HG02885 (cell line): ENCODE data around the gene KRT83.
"Not testable (repeated sequence)": the region's sequence is repeated elsewhere in the genome, so short reads cannot be mapped to it uniquely, and the experiment has no call there.

Experiments
- ATAC-seq: cut with Tn5 transposase; IDR thresholded peaks from one replicate; pipeline ENCODE4 v1.9.1; 2021; ENCODE audit warnings: mild to moderate bottlenecking; ENCODE audit not compliant: unreplicated experiment, poor library complexity

Gene KRT83

DNA sequence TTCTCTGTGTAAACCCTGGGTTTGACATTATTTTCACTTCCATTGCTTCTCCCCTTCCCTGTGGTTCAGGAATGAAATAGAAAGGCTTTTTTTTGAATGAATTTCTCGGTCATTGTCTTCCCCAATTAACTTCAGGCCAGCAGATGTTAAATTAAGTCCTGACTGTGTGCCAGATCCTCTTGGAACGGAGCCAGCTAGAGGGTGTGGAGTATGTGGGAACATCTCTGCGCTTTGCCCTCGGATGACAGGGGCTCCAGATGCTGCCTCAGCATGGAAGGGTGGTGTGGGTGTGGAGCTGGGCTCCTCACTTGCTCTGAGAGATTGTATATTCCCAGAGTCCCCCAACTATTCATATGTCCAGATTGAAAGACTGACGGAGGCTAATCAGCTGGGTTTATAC, 33.0 kb upstream of the KRT83 start:
- ATAC-seq, result no peak

- ATAC-seq, result no peak
These were observed 32.6 kb upstream of the KRT83 start for GRCh38 chr12:52353766-52354165.

DNA sequence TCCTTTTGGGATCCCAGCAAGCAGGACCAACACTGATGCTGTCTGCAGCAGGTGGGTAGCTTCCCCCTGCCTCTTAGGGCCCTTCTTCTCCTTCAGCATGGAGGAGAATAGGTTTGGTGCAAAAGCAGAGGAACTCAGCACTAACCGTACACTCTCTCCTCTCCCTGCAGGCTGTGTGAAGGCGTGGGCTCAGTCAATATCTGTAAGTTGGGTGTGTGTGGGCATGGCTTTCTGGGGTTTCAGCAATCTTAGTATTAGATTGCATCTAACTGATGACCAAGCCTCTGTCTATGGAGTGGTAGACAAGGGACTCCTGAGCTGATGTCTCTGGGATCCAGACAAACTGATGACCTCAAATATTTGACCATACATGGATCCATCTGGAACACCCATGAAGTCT, 31.8 kb upstream of the KRT83 start:
- no peak for ATAC-seq

- no peak for ATAC-seq
These were observed 30.2 kb upstream of the KRT83 start for GRCh38 chr12:52351196-52352059.

- ATAC-seq, result no peak
These were observed 29.6 kb upstream of the KRT83 start for GRCh38 chr12:52350786-52351185.

- ATAC-seq, result no peak
These were observed 28.9 kb upstream of the KRT83 start for GRCh38 chr12:52350021-52350620.

GRCh38 chr12:52349196-52349595, 28.0 kb upstream of the KRT83 start:
- no peak for ATAC-seq

GRCh38 chr12:52347551-52348510, 26.6 kb upstream of the KRT83 start:
- ATAC-seq, result no peak

DNA sequence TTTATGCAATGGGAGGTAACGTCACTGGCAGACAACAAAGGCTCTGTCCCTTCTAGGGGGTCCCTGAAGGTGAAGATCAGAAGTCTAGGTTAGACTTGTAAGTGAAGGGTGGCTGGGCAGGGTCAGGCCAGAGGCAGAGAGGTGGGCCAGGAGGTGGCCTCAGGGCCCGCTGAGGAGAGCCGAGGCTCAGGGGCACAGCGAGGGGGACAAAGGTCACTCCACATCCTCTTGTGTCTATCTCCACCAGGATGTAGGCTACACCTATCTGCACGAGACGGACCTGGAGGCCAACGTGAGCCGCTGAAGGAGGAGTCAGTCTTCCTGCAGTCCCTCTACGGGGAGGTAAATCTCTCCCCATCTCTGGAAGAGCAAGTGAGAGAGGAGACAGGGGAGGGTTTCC, 25.8 kb upstream of the KRT83 start:
- no peak for ATAC-seq

GRCh38 chr12:52346593-52346992, 25.4 kb upstream of the KRT83 start:
- ATAC-seq, result no peak

DNA sequence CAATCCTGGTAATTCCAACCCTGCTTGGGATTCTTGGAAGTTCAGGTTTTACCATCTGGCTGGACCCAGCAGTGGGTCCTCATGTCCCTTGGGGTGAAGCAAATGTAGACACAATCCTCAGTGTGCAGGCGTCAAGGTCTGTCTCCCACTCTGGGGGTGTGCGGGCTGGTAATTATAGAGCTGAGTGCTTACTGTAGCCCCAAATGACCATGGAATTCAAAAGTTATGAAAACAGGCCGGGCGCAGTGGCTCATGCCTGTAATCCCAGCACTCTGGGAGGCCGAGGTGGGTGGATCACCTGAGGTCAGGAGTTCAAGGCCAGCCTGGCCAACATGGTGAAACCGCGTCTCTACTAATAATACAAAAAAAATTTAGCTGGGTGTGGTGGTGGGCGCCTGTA, 23.8 kb upstream of the KRT83 start:
- not testable (repeated sequence) for ATAC-seq

- no peak for ATAC-seq
These were observed 22.9 kb upstream of the KRT83 start for GRCh38 chr12:52344111-52344510.

- ATAC-seq, result no peak
These were observed 22.4 kb upstream of the KRT83 start for GRCh38 chr12:52343550-52343949.

- no peak for ATAC-seq
These were observed 21.7 kb upstream of the KRT83 start for GRCh38 chr12:52342781-52343490.

GRCh38 chr12:52341066-52341580, 19.9 kb upstream of the KRT83 start:
- ATAC-seq, result no peak

GRCh38 chr12:52338241-52338960, 17.2 kb upstream of the KRT83 start:
- no peak for ATAC-seq

GRCh38 chr12:52337054-52337453, 15.9 kb upstream of the KRT83 start:
- ATAC-seq, result no peak

DNA sequence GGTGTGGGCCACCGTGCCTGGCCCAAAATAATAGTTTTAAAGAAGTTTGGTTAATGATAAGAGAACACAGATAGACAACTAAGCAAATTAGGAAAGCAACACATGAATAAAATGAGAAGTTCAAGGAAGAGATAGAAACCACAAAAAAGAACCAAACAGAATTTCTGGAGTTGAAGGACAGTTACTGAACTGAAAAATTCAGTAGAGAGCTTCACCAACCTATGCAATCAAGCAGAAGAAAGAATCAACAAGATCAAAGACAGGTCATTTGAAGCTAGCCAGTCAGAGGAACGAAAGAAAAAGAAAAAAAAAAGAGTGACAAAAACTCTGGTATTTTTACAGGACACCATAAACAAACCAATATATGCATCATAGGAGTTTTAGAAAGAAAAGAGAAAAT, 15.4 kb upstream of the KRT83 start:
- ATAC-seq, result no peak

- ATAC-seq, result no peak
These were observed 14.5 kb upstream of the KRT83 start for GRCh38 chr12:52335598-52336262.
